H9 (cell line): ENCODE data around the gene PLXNA2. TPM values are rescaled to one million over a fixed set of nuclear protein-coding genes. Genes with fewer than 3 reads are reported as not detected.

Experiments used
- DNase-seq: peaks from one replicate; pipeline ENCODE4 v3.0.0-alpha.2; 2017
- H2AFZ ChIP-seq: one replicate; pipeline ENCODE4 v1.6.1; 2013; ENCODE audit warnings: mild to moderate bottlenecking, low read length, control low read depth, moderate library complexity
- H2AK5ac ChIP-seq: 2 replicates; pipeline ENCODE4 v1.6.1; 2013; ENCODE audit warnings: low read length, control low read depth, mixed read lengths; ENCODE audit not compliant: insufficient read length
- H2BK120ac ChIP-seq: one replicate; pipeline ENCODE4 v1.6.1; 2013; ENCODE audit warnings: low read depth, mild to moderate bottlenecking, low read length, control low read depth, inconsistent platforms; ENCODE audit not compliant: poor library complexity, severe bottlenecking
- H2BK12ac ChIP-seq: 2 replicates; pipeline ENCODE4 v1.6.1; 2013; ENCODE audit warnings: low read length, control low read depth, mixed read lengths, low read depth; ENCODE audit not compliant: insufficient read length
- H2BK15ac ChIP-seq: 2 replicates; pipeline ENCODE4 v1.6.1; 2013; ENCODE audit warnings: low read depth, low read length, control low read depth
- H2BK20ac ChIP-seq: one replicate; pipeline ENCODE4 v1.6.1; 2013; ENCODE audit warnings: low read depth, mild to moderate bottlenecking, low read length, control low read depth, inconsistent platforms; ENCODE audit not compliant: poor library complexity, severe bottlenecking
- H2BK5ac ChIP-seq: 2 replicates; pipeline ENCODE4 v1.6.1; 2013; ENCODE audit warnings: low read length, control low read depth, mixed read lengths; ENCODE audit not compliant: insufficient read length
- H3K14ac ChIP-seq: 2 replicates; pipeline ENCODE4 v1.6.1; 2013; ENCODE audit warnings: low read length, control low read depth; ENCODE audit not compliant: insufficient read depth
- H3K18ac ChIP-seq: 2 replicates; pipeline ENCODE4 v1.6.1; 2013; ENCODE audit warnings: low read depth, mild to moderate bottlenecking, mixed read lengths, low read length, control low read depth; ENCODE audit not compliant: insufficient read length
- H3K23ac ChIP-seq: 2 replicates; pipeline ENCODE4 v1.6.1; 2013; ENCODE audit warnings: low read length, control low read depth, mixed read lengths, low read depth; ENCODE audit not compliant: insufficient read length
- H3K23me2 ChIP-seq: 2 replicates; pipeline ENCODE4 v1.6.1; 2013; ENCODE audit warnings: low read depth, mild to moderate bottlenecking, mixed read lengths, low read length, control low read depth; ENCODE audit not compliant: insufficient read length, poor library complexity, severe bottlenecking
- H3K27ac ChIP-seq: 2 replicates; pipeline ENCODE4 v1.5.1; 2013; ENCODE audit warnings: low read length, control low read depth, mixed read lengths, low read depth; ENCODE audit not compliant: insufficient read length
- H3K27me3 ChIP-seq: 2 replicates; pipeline ENCODE4 v1.6.1; 2013; ENCODE audit warnings: low read length, control low read depth, inconsistent platforms; ENCODE audit not compliant: insufficient read depth
- H3K4ac ChIP-seq: 2 replicates; pipeline ENCODE4 v1.6.1; 2013; ENCODE audit warnings: low read depth, mild to moderate bottlenecking, control low read depth, inconsistent platforms, low read length, moderate library complexity
- H3K4me1 ChIP-seq: 2 replicates; pipeline ENCODE4 v1.6.1; 2013; ENCODE audit warnings: low read length, control low read depth, inconsistent platforms; ENCODE audit not compliant: insufficient read depth
- H3K4me2 ChIP-seq: 2 replicates; pipeline ENCODE4 v1.6.1; 2013; ENCODE audit warnings: low read length, control low read depth, mixed read lengths; ENCODE audit not compliant: insufficient read length, insufficient read depth
- H3K56ac ChIP-seq: 2 replicates; pipeline ENCODE4 v1.6.1; 2013; ENCODE audit warnings: low read depth, mild to moderate bottlenecking, mixed read lengths, low read length, control low read depth; ENCODE audit not compliant: insufficient read length
- H3K79me1 ChIP-seq: 2 replicates; pipeline ENCODE4 v1.6.1; 2013; ENCODE audit warnings: low read depth, mild to moderate bottlenecking, moderate library complexity, low read length, control low read depth, inconsistent platforms; ENCODE audit not compliant: insufficient read depth, poor library complexity, severe bottlenecking
- H3K79me2 ChIP-seq: 2 replicates; pipeline ENCODE4 v1.6.1; 2013; ENCODE audit warnings: low read length, control low read depth, inconsistent platforms; ENCODE audit not compliant: insufficient read depth
- H3K9ac ChIP-seq: 2 replicates; pipeline ENCODE4 v1.6.1; 2013; ENCODE audit warnings: low read length, control low read depth, mixed read lengths; ENCODE audit not compliant: insufficient read length; ENCODE audit errors: extremely low read depth
- H3K9me3 ChIP-seq: one replicate; pipeline ENCODE4 v1.6.1; 2013; ENCODE audit warnings: low read depth, low read length, inconsistent platforms; ENCODE audit not compliant: control insufficient read depth
- H3T11ph ChIP-seq: one replicate; pipeline ENCODE4 v1.6.1; 2013; ENCODE audit warnings: mild to moderate bottlenecking, low read length, control low read depth, inconsistent platforms
- H4K20me1 ChIP-seq: one replicate; pipeline ENCODE4 v1.6.1; 2013; ENCODE audit not compliant: control insufficient read depth, insufficient read length, insufficient read depth
- H4K5ac ChIP-seq: 2 replicates; pipeline ENCODE4 v1.6.1; 2013; ENCODE audit warnings: low read depth, mild to moderate bottlenecking, mixed read lengths, low read length, control low read depth; ENCODE audit not compliant: insufficient read length
- H4K8ac ChIP-seq: replicated peaks from 2 replicates; pipeline ENCODE4 v1.6.1; 2013; ENCODE audit warnings: low read length, control low read depth, mixed read lengths, low read depth; ENCODE audit not compliant: insufficient read length
- H4K91ac ChIP-seq: 2 replicates; pipeline ENCODE4 v1.6.1; 2013; ENCODE audit warnings: low read depth, mild to moderate bottlenecking, moderate library complexity, mixed read lengths, low read length, control low read depth; ENCODE audit not compliant: insufficient read length
- H3K27ac Mint-ChIP-seq, 3 experiments: 2 replicates in 2 of 3; 3 replicates in 1 of 3; pipeline ENCODE4 v1.8.0; 2020 to 2021; ENCODE audit warnings: mixed read lengths in 3 of 3, mild to moderate bottlenecking in 1 of 3, moderate library complexity in 1 of 3
- H3K27me3 Mint-ChIP-seq: 2 replicates; pipeline ENCODE4 v1.8.0; 2021; ENCODE audit warnings: low read depth, mild to moderate bottlenecking, moderate library complexity, mixed read lengths
- H3K36me3 Mint-ChIP-seq, 3 experiments: 2 replicates in 2 of 3; 3 replicates in 1 of 3; pipeline ENCODE4 v1.8.0; 2020 to 2021; ENCODE audit warnings: low read depth in 3 of 3, mixed read lengths in 3 of 3; ENCODE audit not compliant: insufficient read depth in 1 of 3
- H3K4me1 Mint-ChIP-seq, 2 experiments: 2 replicates each; pipeline ENCODE4 v1.8.0; 2020; ENCODE audit warnings: mixed read lengths in 2 of 2
- H3K4me3 Mint-ChIP-seq, 2 experiments: 2 replicates in 1 of 2; 3 replicates in 1 of 2; pipeline ENCODE4 v1.8.0; 2020 to 2021; ENCODE audit warnings: mild to moderate bottlenecking in 2 of 2, mixed read lengths in 2 of 2, moderate library complexity in 1 of 2
- H3K9me3 Mint-ChIP-seq, 2 experiments: 2 replicates in 1 of 2; 3 replicates in 1 of 2; pipeline ENCODE4 v1.8.0; 2020; ENCODE audit warnings: mild to moderate bottlenecking in 2 of 2, mixed read lengths in 2 of 2, moderate library complexity in 1 of 2
- WGBS: extraction: QIAGEN DNeasy Blood & Tissue Kit; methylation state at CpG from one replicate; pipeline ENCODE4 v1.1.7; 2013; ENCODE audit warnings: missing lambda C conversion rate, low lambda C conversion rate, mixed read lengths; ENCODE audit not compliant: insufficient read length; ENCODE audit errors: extremely low coverage; 5-methylcytosine and 5-hydroxymethylcytosine counted together
- total RNA-seq: library from RNA; stranded (reverse); gene quantifications from 2 replicates; pipeline ENCODE4 v1.2.1, GENCODE V29; 2021
- TF ChIP-seq, protein P1 (sequence below): fragments of 200-600 bp; sonication (generic); conservative IDR thresholded peaks from 3 replicates; pipeline ENCODE4 v1.8.0; 2021; ENCODE audit warnings: antibody characterized with exemption, mild to moderate bottlenecking

The PLXNA2 gene
- total RNA-seq, 1 experiment from 2014 or later, result 0.57 TPM

DNA sequence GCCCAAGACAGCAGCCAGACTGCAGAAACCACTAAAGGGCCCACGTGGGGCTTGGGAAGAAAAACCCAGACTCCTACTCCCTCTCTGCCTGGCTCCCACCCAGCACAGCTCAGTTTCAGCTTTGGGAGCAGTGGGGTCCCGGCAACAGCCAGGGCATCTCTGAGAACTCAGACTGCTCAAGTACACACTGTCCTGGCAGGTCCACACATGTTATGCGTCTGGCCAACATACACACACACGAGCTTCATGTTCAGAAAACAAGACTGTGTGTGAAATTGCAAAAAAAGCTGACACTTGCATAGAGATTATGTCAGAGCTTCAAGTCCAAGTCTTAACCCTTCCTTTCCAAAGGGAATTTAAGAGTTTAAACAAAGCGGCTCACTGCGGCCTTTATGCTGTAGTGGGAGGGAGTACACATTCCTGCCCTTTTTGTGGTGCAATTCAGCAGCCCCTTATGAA is 196.7 kb downstream of the PLXNA2 start:
- H3K9me3 Mint-ChIP-seq, result no peaks in the 10 kb centered on the region
- Histone ChIP-seq H2AFZ (no peak overlapping the region), H3T11ph (no peak overlapping the region), H3K14ac (no peak overlapping the region), H3K79me2 (no peaks in the 10 kb centered on the region), H3K23ac (no peak overlapping the region), H2BK15ac (no peak overlapping the region), H2BK12ac (no peak overlapping the region), H3K79me1 (no peaks in the 10 kb centered on the region), H3K56ac (no peak overlapping the region), H3K23me2 (no peaks in the 10 kb centered on the region), H2BK20ac (no peak overlapping the region), H4K8ac (no peak overlapping the region), H3K27ac (no peak overlapping the region), H3K4me2 (no peak overlapping the region), H2BK5ac (no peak overlapping the region), H3K4ac (no peak overlapping the region), H3K9ac (no peak overlapping the region), H3K4me1 (no peaks in the 10 kb centered on the region; the same call in 1 of the 2 replicates), H3K9me3 (no peaks in the 10 kb centered on the region), H4K5ac (no peak overlapping the region), H4K20me1 (no peaks in the 10 kb centered on the region), H3K18ac (no peak overlapping the region), H3K27me3 (no peaks in the 10 kb centered on the region), H2AK5ac (no peak overlapping the region), H2BK120ac (no peak overlapping the region), H4K91ac (no peak overlapping the region)
- no peaks in the 10 kb centered on the region; the same call in 1 of the 2 replicates for H3K27me3 Mint-ChIP-seq
- H3K4me1 Mint-ChIP-seq, result peaks cover 8 to 32% of the 10 kb centered on the region in 2 experiments
- no peak overlapping the region for H3K27ac Mint-ChIP-seq
- TF ChIP-seq, protein P1, sequence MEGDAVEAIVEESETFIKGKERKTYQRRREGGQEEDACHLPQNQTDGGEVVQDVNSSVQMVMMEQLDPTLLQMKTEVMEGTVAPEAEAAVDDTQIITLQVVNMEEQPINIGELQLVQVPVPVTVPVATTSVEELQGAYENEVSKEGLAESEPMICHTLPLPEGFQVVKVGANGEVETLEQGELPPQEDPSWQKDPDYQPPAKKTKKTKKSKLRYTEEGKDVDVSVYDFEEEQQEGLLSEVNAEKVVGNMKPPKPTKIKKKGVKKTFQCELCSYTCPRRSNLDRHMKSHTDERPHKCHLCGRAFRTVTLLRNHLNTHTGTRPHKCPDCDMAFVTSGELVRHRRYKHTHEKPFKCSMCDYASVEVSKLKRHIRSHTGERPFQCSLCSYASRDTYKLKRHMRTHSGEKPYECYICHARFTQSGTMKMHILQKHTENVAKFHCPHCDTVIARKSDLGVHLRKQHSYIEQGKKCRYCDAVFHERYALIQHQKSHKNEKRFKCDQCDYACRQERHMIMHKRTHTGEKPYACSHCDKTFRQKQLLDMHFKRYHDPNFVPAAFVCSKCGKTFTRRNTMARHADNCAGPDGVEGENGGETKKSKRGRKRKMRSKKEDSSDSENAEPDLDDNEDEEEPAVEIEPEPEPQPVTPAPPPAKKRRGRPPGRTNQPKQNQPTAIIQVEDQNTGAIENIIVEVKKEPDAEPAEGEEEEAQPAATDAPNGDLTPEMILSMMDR, result no peak
- DNase-seq, result no peak
- WGBS, result no CpG with 5 or more reads among the region's 6 CpGs
- H3K4me3 Mint-ChIP-seq, result no peak overlapping the region
- H3K36me3 Mint-ChIP-seq, result no peaks in the 10 kb centered on the region
